Erythroblast (primary cell): ENCODE results near the gene SAMD10.

Source experiments
- GATA1 ChIP-seq: IDR thresholded peaks from 2 replicates; pipeline ENCODE4 v1.6.1; 2011; ENCODE audit warnings: low read depth, mild to moderate bottlenecking, control low read depth, low read length, moderate library complexity
- POLR2A ChIP-seq: IDR thresholded peaks from 2 replicates; pipeline ENCODE4 v1.6.1; 2011; ENCODE audit warnings: mild to moderate bottlenecking, low read length

DNA sequence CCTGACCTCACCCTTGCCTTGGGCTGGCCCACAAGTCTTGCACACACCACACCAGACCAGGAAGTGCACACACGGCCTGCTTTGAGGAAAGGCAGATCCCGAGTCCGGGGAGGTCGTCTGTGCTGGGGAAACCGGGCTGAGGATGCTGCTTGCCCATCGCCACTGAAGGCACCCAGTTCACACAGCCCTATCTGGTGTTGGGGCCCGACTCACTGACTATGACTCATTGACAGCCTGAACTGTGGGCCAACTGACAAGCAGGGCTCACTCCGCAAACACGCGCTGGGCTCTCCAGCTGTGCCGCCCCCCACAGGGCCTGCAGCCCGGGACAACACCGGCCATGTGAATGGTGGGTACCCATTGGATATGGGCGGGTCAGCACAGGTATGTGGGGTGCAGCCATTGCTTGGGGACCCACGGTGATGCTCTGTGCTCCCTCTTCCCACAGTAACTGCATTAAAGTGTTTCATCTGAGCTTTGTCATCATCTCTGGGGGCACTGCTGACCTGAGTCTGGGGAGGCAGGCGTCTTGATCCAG is 1.6 kb downstream of the SAMD10 start:
- TF ChIP-seq POLR2A (no peak), GATA1 (no peak)
